COR-L47 (cell line): ENCODE results near the gene SLC38A8.

ENCODE experiments used
- DNase-seq: peaks from one replicate; lab custom pipeline; 2025; lab: John Stamatoyannopoulos, UW

SLC38A8 gene

DNA sequence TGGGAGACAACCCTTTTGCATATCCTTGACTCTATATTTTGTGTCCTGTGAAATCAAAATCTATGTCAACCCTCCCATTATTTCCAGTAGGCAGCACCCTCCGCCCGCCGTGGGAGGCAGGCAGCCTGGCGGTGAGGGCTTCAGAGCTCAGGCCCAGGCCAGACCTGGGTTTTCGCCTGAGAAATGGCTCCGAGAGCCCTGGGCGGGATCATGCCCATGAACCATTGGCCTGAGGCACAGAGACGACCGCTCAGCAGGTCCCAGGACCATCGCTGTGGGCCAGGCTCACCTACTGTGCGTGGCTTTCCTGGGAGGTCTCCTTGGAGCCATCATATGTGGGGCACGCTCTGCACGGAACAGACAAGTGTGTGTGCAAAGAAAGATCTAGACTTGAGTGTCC lies 6.3 kb upstream of the SLC38A8 start:
- DNase-seq, result no peak

- DNase-seq, result peak; percentile 54
Observed at GRCh38 chr16:84048270-84048669, 5.7 kb upstream of the SLC38A8 start.

DNA sequence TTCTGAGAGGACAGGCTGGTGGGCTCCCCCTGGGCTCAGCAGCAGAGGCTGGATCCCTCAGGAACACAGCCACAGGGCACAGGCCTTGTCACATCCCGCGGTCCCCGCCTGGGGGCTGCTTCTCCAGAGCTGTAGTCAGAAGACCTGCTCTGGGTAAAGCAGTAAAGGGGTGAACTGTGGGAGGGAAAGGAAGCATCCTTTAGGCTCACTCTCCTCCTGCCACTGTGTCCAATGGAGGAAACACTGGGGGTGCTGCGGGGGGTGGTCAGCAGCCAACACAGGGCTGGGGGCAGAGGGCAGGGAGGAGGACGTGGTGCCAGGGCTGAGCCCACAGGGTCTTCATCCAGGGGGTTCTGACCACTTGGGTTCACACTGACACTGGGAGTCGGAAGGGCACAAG lies 5.0 kb upstream of the SLC38A8 start:
- DNase-seq, result no peak

- no peak for DNase-seq
Observed at GRCh38 chr16:84047206-84047605, 4.6 kb upstream of the SLC38A8 start.

DNA sequence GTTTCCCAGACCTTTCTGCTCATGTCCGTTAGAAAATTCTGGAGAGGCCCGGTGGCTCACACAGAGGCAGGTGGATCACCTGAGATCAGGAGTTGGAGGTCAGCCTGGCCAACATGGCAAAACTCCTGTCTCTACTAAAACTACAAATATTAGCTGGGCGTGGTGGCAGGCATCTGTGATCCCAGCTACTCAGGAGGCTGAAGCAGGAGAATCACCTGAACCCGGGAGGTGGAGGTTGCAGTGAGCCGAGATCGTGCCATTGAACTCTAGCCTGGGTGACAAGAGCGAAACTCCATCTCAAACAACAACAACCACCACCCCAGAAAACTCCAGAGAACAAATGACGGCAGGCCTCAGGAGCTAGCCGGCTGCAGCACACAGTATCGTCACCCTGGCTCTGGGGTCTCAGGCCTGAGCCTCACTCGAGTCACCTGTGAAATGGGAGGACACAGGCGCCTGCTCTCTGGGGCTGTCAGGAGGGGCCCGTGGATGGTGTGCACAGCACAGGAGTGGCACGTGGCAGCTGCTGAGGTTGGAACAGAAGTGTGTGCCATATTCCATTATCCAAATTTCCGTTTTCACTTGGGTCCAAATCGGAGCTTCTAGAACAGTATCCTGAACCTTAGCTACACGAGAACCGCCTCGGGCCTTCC lies 3.3 kb upstream of the SLC38A8 start:
- no peak for DNase-seq

DNA sequence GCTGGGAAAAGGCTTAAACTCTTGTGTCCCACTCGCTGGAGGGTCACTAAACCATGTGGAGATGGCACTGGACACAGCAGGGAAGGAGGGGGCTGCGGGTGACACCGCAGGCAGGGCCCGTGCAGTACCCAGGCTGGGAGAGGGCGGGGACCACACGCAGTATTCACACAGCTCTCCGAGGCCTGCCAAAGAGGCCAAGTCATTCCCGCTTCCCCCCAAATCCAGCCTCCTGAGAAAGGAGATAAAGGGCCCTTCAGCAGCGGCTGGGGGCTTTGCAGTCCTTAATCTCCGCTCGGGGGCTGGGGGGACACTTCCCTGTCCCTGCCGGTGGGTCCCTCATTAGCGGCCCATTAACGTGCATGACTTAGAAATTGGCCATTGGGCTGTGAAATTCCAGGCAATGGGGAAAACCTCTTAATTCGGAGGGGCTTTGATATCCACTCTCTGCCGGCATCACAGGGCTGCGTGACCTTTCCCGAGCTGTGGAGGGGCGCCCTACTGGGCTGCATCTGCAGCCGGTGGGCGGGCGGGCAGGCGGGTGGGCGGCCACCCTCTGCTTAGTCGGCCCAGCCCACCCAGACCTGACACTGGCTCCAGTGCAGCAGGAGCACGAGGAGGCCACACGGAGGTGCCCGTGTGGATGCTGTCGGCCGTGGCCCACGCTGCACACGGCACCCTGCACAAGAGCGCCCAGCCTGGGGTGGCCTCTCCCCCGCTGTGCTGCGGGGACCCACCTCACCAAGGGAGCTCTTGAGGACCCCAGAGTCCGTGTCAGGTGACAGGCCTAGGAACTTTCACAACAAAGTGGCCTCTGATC lies 2.6 kb upstream of the SLC38A8 start:
- no peak for DNase-seq

- no peak for DNase-seq
Observed at GRCh38 chr16:84044118-84044488, 1.5 kb upstream of the SLC38A8 start.

- DNase-seq, result peak; percentile 60
Observed at GRCh38 chr16:84043486-84044117, 1.0 kb upstream of the SLC38A8 start.

GRCh38 chr16:84042879-84043485 lies 387 bp upstream of the SLC38A8 start:
- peak; percentile 67 for DNase-seq

GRCh38 chr16:84041881-84042280 lies 714 bp downstream of the SLC38A8 start:
- no peak for DNase-seq

DNA sequence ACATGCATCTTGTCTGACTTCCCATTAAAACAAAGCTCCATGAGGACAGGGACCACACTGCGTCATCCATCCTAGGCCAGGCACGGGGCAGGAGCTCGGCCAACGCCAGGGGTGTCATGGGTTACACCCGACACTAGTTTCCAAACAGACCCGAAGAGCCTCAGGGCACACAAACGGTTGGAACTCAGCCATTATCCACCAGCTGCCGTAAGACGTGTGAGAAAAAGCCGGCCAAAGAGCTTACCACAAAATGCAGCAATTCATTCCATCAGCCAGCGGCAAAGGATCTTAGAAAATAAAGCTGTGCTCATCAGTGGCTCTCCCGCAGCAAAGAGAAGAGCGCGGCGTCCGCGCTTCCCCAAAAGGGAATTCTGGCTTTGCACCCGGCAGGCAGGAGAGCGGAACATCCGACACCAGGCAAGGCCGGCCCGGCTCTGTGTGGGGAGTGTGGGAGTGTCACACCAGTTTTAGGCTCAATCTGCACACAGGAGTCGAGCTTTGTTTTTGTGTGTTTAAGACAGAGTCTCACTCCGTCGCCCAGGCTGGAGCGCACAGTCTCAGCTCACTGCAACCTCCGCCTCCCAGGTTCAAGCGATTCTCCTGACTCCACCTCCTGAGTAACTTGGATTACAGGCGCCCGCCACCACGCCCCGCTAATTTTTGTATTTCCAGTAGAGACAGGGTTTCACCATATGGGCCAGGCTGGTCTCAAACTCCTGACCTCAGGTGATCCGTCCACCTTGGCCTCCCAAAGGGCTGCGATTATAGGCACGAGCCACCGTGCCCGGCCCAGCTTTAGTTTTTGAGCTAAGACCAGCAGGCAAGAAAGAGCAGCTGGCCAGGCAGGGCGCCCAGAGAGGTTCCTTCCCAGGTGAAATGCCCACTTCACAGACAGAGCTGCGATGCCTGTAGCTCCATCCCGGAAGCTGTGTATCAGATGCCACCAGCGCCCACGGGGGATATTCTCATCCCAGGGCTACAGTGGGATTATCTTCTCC lies 1.5 kb downstream of the SLC38A8 start:
- no peak for DNase-seq

DNA sequence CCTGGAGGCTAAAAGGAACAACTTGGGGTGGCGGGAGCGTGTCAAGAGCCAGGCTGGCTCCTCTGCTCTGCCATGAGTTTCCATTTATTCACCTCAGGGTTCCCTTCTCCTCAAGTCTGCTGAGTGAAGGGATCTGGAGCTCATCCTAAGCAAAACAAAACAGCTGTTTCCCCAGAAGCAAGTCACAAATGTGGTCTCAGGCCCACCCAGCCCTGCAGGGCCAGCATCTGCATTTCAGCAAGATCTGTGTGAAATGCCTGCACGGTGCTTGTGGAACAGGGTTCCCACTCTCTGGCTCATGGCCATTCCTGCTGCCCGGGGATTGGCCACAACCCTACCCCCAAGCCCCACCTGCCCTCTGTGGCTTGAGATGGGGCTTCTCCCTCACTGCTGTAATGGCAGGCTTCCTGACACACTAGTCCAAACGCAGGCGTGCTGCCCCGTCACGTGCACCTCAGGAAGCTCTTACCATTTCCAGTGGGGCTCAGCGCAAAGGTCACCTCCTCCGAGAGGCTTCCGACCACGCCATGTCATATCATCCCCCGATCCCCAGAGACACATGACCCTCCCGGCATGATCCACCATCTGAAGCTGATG lies 2.3 kb downstream of the SLC38A8 start:
- DNase-seq, result no peak

DNA sequence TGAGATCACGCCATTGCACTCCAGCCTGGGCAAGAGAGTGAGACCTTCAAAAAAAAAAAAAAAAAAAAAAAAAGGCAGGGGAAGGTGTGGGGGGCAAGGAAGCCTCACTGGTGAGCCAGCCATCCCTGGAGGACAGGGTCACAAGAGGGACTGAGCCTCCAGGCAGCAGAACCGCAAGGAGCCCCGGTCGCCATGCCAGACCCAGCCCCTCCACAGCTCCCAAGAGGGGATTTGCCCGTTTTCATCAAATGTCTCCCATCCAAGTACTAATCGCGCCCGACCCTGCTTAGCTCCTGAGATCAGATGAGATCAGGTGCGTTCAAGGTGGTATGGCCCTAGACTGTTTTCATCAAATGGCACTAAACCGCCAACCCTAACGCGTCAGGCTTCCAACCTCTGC lies 2.9 kb downstream of the SLC38A8 start:
- DNase-seq, result no peak

GRCh38 chr16:84038469-84038868 lies 4.1 kb downstream of the SLC38A8 start:
- no peak for DNase-seq

DNA sequence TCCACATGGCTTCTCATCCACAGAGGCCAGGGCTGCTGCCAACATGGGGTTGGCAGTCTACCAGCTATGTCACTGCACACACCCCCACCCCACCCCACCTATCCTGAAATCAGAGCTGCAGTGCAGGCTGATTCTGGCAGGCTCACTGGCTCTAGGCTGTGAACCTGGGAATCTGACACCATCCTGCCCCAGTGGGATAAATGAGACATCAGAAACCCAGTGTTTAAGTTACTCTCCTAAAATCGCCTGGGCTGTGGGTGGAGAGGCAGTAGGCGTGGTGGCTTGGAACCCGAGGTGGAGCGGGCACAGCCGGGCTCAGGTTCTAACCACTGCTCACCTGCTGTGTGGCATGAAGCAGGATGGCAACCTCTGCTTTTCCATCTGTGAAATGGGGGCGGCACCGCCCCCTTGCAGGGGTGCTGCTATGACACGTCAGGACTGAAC lies 5.6 kb downstream of the SLC38A8 start:
- no peak for DNase-seq

- no peak for DNase-seq
Observed at GRCh38 chr16:84036131-84036530, 6.5 kb downstream of the SLC38A8 start.

DNA sequence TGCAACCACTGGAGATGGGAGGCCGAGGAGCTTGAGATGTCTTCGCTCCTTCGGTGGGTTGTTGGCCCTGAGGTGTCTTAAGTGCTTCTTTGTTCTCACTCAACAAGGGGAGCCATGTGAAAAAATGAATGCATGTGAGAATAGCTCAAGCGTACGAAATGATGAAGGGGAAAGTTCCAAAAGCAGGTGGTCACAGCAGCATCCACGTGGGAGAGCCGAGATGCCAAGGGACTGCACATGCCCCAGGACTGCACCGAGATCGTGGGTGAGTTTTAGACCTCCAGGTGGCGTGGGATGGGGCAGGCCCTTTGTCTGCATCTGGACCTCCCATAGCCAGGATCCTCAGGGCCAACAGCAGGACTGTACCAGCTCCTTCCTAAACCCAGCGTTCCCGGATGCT lies 8.1 kb downstream of the SLC38A8 start:
- no peak for DNase-seq

DNA sequence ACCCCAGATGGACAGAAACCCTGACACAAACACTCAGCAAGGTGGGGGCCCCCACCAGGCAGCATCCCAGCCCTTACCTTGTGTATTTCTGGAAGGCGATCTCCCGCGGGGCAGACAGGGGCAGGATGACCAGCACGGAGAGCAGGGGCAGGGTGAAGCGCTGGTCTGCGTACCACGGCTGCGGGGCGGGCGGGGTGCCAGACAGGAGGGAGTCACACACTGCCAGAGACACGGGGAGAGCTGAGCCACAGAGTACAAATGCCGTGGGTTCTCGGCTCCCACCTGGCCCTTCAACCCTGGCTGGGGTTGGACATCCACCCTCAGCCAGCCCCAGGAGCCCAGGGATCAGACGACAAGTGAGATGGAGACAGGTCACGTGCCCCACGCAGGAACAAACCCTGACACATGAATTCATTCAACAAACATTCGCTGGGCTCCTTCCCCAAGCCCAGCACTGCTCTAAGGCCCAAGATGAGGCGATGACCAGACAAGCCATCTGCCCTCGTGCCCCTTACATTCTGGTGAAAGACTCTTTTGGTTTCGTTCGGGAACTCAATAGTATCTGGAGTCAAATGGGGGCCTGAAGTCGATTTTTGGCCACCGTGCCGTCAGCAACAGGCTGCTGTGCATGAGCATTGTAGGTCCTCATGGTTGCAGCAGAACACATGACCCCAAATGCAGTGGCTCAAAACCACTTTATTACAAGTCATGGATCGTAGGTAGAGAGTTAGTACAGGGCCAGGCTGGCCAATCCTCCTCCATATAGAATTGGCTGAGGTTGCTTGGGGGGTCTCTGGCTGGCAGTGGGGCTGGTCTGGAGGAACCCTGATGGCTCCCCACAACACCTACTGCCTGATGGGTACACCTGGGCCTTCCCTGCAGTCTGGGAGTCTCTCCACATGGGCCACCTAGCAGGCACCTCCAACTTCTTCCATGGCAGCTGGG lies 9.1 kb downstream of the SLC38A8 start:
- no peak for DNase-seq

- peak; percentile 47 for DNase-seq
Observed at GRCh38 chr16:84032458-84033178, 10.0 kb downstream of the SLC38A8 start.
